Stimulated activated CD4-positive, alpha-beta T cell treated with anti-CD3 and anti-CD28 coated beads, Interleukin-12 subunit alpha, Interleukin-12 subunit beta, amount 100 ng/mL, for 48 hours (primary cell): ENCODE data around the gene RUVBL2.
"Not testable (repeated sequence)": the region's sequence is repeated elsewhere in the genome, so short reads cannot be mapped to it uniquely, and the experiment has no call there.

Experiments
- DNase-seq, 3 donors: peaks; one replicate each; pipeline ENCODE4 v3.0.0-alpha.2; 2020; ENCODE audit warnings: low read depth in 2 of 3, low spot score in 1 of 3

The RUVBL2 gene

GRCh38 chr19:49038557-49039276 is 45.0 kb downstream of the RUVBL2 start:
- not testable (repeated sequence) for DNase-seq

- not testable (repeated sequence) for DNase-seq
Observed at GRCh38 chr19:49039736-49040135, 46.0 kb downstream of the RUVBL2 start.

- DNase-seq = no peak
Observed at GRCh38 chr19:49042177-49042576, 48.5 kb downstream of the RUVBL2 start.

GRCh38 chr19:49042666-49043065 is 49.0 kb downstream of the RUVBL2 start:
- DNase-seq = not testable (repeated sequence)

GRCh38 chr19:49043548-49043947 is 49.9 kb downstream of the RUVBL2 start, which contains the start of gene CGB5:
Gene CGB5 (plus strand): TSS chr19:49043848. CDS start chr19:49044210, 362 bp downstream.
- DNase-seq = not testable (repeated sequence)

GRCh38 chr19:49049011-49049410 is 55.3 kb downstream of the RUVBL2 start, which contains the start of gene CGB8:
Gene CGB8 (minus strand): TSS chr19:49049111. CDS start chr19:49048739, 372 bp downstream.
- not testable (repeated sequence) for DNase-seq

- DNase-seq = not testable (repeated sequence)
Observed at GRCh38 chr19:49049834-49050233, 56.1 kb downstream of the RUVBL2 start.

- DNase-seq = not testable (repeated sequence)
Observed at GRCh38 chr19:49050376-49051033, 56.8 kb downstream of the RUVBL2 start.

GRCh38 chr19:49056101-49056901 is 62.6 kb downstream of the RUVBL2 start:
- DNase-seq = peak in 2 of 3 donors; percentile 35 to 45

- not testable (repeated sequence) for DNase-seq
Observed at GRCh38 chr19:49056902-49057596, 63.4 kb downstream of the RUVBL2 start.

GRCh38 chr19:49057636-49058234 is 64.0 kb downstream of the RUVBL2 start, which contains the start of gene CGB7:
Gene CGB7 (minus strand): TSS chr19:49057749. CDS start chr19:49055375, 2,374 bp downstream.
- DNase-seq = peak in 2 of 3 donors; percentile 30 to 35

- peak in 2 of 3 donors; percentile 24 to 31 for DNase-seq
Observed at GRCh38 chr19:49058562-49058961, 64.9 kb downstream of the RUVBL2 start.

- no peak for DNase-seq
Observed at GRCh38 chr19:49059053-49059452, 65.4 kb downstream of the RUVBL2 start.

- DNase-seq = no peak
Observed at GRCh38 chr19:49061000-49061399, 67.3 kb downstream of the RUVBL2 start.

GRCh38 chr19:49061445-49061844 is 67.8 kb downstream of the RUVBL2 start:
- no peak for DNase-seq

GRCh38 chr19:49064029-49064629 is 70.4 kb downstream of the RUVBL2 start:
- no peak for DNase-seq

- DNase-seq = no peak
Observed at GRCh38 chr19:49064768-49065611, 71.3 kb downstream of the RUVBL2 start, which contains the start of gene NTF4. Gene NTF4 (minus strand): TSS chr19:49064818. CDS start chr19:49061997, 2,821 bp downstream.
